22Rv1 (cell line): ENCODE results near the gene NCK2.

Source experiments
- CTCF ChIP-seq: fragments of 450-650 bp; IDR thresholded peaks from 2 replicates; pipeline ENCODE4 v1.5.1; 2017; ENCODE audit warnings: mild to moderate bottlenecking
- ZFX ChIP-seq: fragments of 450-650 bp; IDR thresholded peaks from 2 replicates; pipeline ENCODE4 v1.6.1; 2017; ENCODE audit warnings: antibody characterized with exemption, borderline replicate concordance

DNA sequence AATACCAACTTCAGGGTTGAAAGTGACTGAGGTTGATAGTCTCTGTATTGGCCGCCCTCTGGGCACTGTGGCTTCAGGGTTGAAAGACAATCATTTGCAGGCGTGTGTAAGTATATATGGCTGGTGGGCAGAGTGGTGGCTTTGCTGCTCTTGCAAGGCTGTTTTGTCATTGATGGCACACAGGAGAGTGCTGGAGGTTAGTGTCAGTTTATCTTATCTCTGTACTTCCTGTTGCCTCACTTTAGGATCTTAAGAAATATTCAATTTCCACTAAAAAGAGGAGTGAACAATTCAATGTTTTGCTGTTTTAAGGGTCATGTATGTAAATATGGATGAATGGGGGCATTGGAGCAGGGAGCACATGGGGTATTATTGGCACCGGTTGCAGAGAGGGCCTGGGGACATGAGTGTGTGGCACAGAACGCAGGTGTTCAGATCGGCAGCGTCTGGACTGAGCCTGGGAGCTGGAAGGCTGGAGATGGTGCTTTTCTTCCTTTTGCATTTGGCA lies 51.5 kb downstream of the NCK2 start:
- TF ChIP-seq CTCF (no peak), ZFX (no peak)
